Measurements from ENCODE around the gene ANKMY1.

DNA sequence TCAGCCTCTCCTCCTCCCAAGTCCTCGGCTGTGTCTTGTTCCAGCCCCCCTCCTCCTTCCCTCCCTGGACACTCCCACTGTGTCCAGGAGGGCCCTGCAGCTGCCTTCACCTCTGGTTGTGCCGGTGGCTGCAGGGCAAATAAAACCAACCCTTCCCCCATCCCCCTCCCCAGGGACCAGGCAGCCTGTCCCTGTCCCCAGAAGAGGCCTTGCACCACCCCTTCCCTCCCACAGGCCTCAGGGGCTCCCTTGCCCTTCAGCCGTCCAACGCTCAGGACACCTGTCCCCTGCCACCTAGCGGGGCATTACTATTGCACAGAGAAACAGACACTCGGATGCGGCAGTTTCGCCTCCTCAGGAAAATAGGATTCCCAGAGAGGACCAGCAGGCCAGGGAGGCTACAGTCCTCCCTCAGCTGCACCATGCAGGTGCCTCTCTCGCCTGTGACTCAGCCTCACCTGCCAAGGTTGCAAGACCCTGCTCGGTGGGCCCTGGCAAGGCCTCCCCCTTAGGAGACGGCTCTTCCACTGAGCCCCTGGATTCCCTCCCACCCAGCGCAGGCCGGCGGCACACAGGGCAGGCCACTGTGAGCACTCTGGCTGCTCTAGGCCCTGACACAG lies 127.8 kb downstream of the ANKMY1 start:
- TF ChIP-seq, protein P1, sequence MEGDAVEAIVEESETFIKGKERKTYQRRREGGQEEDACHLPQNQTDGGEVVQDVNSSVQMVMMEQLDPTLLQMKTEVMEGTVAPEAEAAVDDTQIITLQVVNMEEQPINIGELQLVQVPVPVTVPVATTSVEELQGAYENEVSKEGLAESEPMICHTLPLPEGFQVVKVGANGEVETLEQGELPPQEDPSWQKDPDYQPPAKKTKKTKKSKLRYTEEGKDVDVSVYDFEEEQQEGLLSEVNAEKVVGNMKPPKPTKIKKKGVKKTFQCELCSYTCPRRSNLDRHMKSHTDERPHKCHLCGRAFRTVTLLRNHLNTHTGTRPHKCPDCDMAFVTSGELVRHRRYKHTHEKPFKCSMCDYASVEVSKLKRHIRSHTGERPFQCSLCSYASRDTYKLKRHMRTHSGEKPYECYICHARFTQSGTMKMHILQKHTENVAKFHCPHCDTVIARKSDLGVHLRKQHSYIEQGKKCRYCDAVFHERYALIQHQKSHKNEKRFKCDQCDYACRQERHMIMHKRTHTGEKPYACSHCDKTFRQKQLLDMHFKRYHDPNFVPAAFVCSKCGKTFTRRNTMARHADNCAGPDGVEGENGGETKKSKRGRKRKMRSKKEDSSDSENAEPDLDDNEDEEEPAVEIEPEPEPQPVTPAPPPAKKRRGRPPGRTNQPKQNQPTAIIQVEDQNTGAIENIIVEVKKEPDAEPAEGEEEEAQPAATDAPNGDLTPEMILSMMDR (IDR thresholded peaks at IDR 0.05): no peak
- TF ChIP-seq POLR2AphosphoS5 (IDR thresholded peaks at IDR 0.05): no peak
